Measurements from ENCODE around the gene OR6F1. TPM values are rescaled to one million over a fixed set of nuclear protein-coding genes. Genes with fewer than 3 reads are reported as not detected.
"Not testable (repeated sequence)": the region's sequence is repeated elsewhere in the genome, so short reads cannot be mapped to it uniquely, and the experiment has no call there.

Gene OR6F1
- total RNA-seq, 4 donors from 2014 or later: not detected

DNA sequence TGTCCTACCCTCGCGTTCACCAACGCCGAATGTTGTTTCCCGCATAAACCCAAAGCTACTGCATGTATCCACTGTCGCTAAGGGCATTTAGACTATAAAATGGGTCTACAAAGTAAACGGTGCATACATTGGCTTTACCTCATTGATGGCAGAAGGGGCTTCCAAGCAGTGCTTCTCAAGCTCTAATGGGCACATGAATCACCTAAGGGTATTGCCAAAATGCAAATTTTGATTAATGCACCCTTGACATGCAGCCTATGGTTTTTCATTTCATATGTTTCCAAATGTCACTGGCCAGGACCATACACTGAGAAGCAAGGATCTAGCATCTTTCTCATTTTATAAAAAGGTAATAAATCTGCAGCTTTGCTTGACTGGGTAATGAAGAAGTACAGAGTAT lies 2.7 kb downstream of the OR6F1 start:
- Histone ChIP-seq H3K4me1 (no peaks in the 10 kb centered on the region), H3K27ac (no peak overlapping the region), H3K36me3 (no peaks in the 10 kb centered on the region), H3K27me3 (no peaks in the 10 kb centered on the region), H3K9me3 (peaks cover 0 to 3% (median 0%) of the 10 kb centered on the region in 4 donors), H3K4me3 (no peak overlapping the region)
- no peak for DNase-seq
- TF ChIP-seq POLR2A (IDR thresholded peaks at IDR 0.05): no peak
- TF ChIP-seq, protein P1, sequence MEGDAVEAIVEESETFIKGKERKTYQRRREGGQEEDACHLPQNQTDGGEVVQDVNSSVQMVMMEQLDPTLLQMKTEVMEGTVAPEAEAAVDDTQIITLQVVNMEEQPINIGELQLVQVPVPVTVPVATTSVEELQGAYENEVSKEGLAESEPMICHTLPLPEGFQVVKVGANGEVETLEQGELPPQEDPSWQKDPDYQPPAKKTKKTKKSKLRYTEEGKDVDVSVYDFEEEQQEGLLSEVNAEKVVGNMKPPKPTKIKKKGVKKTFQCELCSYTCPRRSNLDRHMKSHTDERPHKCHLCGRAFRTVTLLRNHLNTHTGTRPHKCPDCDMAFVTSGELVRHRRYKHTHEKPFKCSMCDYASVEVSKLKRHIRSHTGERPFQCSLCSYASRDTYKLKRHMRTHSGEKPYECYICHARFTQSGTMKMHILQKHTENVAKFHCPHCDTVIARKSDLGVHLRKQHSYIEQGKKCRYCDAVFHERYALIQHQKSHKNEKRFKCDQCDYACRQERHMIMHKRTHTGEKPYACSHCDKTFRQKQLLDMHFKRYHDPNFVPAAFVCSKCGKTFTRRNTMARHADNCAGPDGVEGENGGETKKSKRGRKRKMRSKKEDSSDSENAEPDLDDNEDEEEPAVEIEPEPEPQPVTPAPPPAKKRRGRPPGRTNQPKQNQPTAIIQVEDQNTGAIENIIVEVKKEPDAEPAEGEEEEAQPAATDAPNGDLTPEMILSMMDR (IDR thresholded peaks at IDR 0.05): no peak

DNA sequence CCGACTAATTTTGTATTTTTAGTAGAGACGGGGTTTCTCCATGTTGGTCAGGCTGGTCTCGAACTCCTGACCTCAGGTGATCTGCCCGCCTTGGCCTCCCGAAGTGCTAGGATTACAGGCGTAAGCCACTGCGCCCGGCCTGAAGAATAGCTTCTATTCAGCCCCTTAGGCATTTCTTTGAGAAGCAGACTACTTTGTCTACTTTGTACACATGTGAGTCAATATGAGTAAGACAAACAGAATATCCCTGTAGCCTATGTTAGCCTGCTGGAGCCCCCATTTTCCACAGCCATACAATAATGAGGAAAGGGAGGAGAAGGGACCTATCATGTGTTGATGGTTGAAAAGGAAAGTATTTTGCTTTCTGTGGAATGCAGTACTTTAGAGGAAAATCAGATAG lies 5.8 kb downstream of the OR6F1 start:
- not testable (repeated sequence) for H3K27ac ChIP-seq, H3K27me3 ChIP-seq, H3K4me3 ChIP-seq, H3K9me3 ChIP-seq, H3K36me3 ChIP-seq, DNase-seq, H3K4me1 ChIP-seq

DNA sequence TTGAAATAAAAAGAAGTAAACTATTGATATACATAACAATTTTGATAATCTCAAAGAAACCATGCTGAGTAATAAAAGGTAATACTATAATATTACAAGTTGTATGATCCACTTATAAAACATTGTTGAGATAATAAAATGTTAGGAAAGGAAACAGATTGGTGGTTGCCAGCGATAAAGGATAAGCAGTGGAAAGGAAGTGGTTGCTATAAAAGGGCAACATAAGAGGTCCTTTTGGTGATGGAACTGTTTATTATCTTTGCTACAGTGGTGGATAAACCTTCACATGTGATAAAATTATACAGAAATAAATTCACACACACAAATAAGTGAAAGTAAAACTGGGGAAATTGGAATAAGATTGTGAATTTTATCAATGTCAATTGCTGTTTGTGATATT lies 15.1 kb downstream of the OR6F1 start:
- Histone ChIP-seq H3K27me3 (no peaks in the 10 kb centered on the region), H3K4me3 (no peak overlapping the region), H3K36me3 (no peaks in the 10 kb centered on the region), H3K4me1 (no peaks in the 10 kb centered on the region), H3K27ac (no peak overlapping the region), H3K9me3 (no peaks in the 10 kb centered on the region)
- TF ChIP-seq, protein P1 (IDR thresholded peaks at IDR 0.05): no peak
- no peak for TF ChIP-seq POLR2A (IDR thresholded peaks at IDR 0.05)
- DNase-seq: no peak

DNA sequence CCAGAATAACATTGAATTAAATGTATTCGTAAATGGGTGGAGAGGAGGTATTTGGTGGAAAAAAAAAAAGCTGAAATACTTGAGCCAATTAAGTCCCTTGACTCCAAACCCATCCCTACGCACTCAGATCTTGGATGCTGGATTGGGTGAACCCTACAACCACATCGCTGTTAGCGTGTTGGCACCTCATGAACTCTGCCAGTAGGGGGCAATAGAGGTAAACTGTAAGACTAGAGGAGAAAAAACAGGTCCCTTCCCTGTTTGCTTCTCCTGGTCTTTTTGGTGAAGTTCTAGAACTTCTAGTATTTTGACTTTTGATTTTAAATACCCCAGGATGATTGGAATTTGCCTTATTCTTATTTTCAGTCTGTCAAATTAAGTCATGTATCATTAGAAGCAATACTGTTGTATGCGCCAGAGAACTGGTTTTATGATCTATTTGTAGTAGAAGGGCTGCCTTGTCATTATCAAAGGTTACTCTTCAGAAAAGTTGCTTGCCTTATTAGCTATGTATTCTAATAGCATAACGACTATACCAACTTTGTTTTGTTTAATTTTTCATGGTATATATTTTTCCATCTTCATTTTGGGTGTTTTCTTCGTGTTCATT lies 35.1 kb downstream of the OR6F1 start:
- H3K27me3 ChIP-seq: no peaks in the 10 kb centered on the region
- TF ChIP-seq, protein P1 (IDR thresholded peaks at IDR 0.05): peak in 5 of 6 experiments; percentile 7 to 45 (median 35)
- TF ChIP-seq POLR2A (IDR thresholded peaks at IDR 0.05): no peak
- no peaks in the 10 kb centered on the region for H3K36me3 ChIP-seq
- DNase-seq: peak in 1 of 3 donors; percentile 62
- H3K27ac ChIP-seq: no peak overlapping the region
- H3K9me3 ChIP-seq: no peaks in the 10 kb centered on the region
- H3K4me3 ChIP-seq: no peak overlapping the region
- H3K4me1 ChIP-seq: no peaks in the 10 kb centered on the region

DNA sequence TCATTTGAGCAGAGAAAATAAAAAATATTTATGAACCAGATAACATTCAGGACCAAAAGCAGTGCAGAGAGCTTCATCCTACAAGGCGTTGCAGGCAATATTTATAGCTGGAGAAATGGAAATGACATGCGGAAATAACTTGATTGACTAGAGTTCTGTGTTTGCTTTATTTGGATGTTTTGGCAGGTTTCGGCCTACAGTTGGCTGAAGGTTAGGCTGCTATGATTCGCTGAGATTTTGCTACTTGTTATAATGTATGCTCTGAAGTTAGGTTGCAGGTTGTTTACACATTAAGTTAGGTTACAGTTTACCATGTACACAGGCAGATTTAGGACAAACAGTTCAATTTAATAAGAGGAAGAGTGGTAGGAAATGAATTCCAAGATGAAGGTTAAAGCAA lies 36.3 kb downstream of the OR6F1 start:
- no peak overlapping the region for H3K4me3 ChIP-seq
- no peak for TF ChIP-seq POLR2A (IDR thresholded peaks at IDR 0.05)
- TF ChIP-seq, protein P1 (IDR thresholded peaks at IDR 0.05): no peak
- H3K9me3 ChIP-seq: no peaks in the 10 kb centered on the region
- no peak overlapping the region for H3K27ac ChIP-seq
- H3K36me3 ChIP-seq: no peaks in the 10 kb centered on the region
- no peaks in the 10 kb centered on the region for H3K4me1 ChIP-seq
- no peaks in the 10 kb centered on the region for H3K27me3 ChIP-seq
- no peak for DNase-seq

DNA sequence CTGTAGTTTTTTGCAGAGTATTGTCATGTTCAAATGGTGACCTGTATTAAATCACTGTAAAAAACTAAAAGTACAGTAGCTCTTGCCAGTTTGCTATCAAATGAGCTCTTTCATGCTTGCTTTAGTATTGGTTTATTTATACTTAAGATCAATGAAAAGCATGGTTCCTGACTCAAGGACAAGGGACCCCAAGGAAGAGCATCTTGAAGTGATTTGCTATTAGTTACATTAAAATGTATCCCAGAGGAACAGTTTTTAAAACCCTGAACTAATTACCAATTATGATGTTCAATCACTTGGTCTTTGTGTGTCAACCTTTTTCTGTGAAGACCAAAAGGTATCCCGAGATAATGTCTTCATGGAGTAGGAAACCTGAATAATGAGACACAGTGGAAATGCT lies 36.8 kb downstream of the OR6F1 start, which contains the start of gene OR13G1:
TSS of gene OR13G1 (minus strand) at position 101 of the 400 bp plus-strand sequence. CDS start 6,698 bp downstream, outside the sequence.
- Histone ChIP-seq H3K27me3 (no peaks in the 10 kb centered on the region), H3K27ac (no peak within 1 kb of the TSS), H3K4me3 (no peak within 1 kb of the TSS), H3K36me3 (no peaks in the 10 kb centered on the region), H3K4me1 (no peaks in the 10 kb centered on the region), H3K9me3 (no peaks in the 10 kb centered on the region)
- TF ChIP-seq, protein P1 (IDR thresholded peaks at IDR 0.05): no peak
- TF ChIP-seq POLR2A (IDR thresholded peaks at IDR 0.05): no peak
- no peak for DNase-seq
